ENCODE results near the gene RACGAP1.

DNA sequence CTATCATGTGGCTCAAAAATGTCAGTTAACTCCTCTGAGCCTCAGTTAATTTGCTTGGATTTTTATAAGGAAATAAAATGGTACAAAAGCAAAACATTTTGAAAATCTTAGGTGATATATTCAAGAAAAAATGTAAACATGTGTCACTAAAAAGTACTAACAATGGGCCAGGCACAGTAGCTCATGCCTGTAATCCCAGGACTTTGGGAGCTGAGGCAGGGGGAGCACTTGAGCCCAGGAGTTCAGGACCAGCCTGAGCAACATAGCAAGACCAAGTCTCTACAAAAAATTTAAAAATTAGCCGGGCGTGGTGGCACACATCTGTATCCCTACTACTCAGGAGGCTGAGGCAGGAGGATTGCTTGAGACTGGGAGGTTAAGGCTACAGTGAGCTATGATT lies 26.8 kb downstream of the RACGAP1 start:
- TF ChIP-seq POLR2A (IDR thresholded peaks at IDR 0.05) = no peak
- TF ChIP-seq, protein P1, sequence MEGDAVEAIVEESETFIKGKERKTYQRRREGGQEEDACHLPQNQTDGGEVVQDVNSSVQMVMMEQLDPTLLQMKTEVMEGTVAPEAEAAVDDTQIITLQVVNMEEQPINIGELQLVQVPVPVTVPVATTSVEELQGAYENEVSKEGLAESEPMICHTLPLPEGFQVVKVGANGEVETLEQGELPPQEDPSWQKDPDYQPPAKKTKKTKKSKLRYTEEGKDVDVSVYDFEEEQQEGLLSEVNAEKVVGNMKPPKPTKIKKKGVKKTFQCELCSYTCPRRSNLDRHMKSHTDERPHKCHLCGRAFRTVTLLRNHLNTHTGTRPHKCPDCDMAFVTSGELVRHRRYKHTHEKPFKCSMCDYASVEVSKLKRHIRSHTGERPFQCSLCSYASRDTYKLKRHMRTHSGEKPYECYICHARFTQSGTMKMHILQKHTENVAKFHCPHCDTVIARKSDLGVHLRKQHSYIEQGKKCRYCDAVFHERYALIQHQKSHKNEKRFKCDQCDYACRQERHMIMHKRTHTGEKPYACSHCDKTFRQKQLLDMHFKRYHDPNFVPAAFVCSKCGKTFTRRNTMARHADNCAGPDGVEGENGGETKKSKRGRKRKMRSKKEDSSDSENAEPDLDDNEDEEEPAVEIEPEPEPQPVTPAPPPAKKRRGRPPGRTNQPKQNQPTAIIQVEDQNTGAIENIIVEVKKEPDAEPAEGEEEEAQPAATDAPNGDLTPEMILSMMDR (IDR thresholded peaks at IDR 0.05) = no peak
